ENCODE measurements around the gene OTX1. TPM values are rescaled to one million over a fixed set of nuclear protein-coding genes. Genes with fewer than 3 reads are reported as not detected.
A peak's percentile ranks its signal among the peaks of the same experiment; 100 is the strongest.

OTX1 gene
- total RNA-seq, 4 donors from 2014 or later: not detected

DNA sequence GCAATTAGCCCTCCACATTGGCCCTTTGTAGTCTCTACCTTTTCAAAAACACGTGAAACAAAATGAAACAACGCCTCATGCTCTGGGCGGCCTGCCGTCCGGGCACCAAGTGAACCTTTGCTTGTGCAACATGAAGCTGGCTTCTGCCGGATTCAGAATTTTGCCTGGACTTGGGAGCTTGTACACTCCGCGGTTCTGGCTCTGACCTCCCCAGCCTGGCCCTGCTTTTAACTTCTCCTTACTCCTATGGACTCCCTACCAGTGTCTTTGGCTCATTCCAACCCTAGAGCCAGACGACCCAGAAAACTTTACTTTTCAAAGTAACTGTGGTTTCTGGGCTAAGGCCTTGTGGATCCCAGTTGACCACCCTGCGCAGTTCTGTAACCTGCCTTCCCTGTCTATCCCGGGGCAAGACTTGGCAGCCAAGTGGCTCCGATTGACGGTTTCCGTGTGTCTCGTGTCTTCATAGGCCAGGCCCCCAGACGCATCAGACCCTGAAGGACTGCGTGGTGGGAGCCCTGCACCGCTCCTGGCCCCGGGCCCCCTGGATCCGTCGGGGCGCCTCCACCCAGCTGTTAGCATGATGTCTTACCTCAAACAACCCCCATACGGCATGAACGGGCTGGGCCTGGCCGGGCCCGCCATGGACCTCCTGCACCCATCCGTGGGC, 1.9 kb downstream of the OTX1 start:
- intact Hi-C loops (cut with DNase I; ENCODE audit: low total_unique reads): no loop called here
- TF ChIP-seq POLR2A (IDR thresholded peaks at IDR 0.05) (no peak), POLR2AphosphoS5 (IDR thresholded peaks at IDR 0.05) (no peak), EP300 (IDR thresholded peaks at IDR 0.05; ENCODE audit: low read depth) (no peak)
- TF ChIP-seq, protein P1, sequence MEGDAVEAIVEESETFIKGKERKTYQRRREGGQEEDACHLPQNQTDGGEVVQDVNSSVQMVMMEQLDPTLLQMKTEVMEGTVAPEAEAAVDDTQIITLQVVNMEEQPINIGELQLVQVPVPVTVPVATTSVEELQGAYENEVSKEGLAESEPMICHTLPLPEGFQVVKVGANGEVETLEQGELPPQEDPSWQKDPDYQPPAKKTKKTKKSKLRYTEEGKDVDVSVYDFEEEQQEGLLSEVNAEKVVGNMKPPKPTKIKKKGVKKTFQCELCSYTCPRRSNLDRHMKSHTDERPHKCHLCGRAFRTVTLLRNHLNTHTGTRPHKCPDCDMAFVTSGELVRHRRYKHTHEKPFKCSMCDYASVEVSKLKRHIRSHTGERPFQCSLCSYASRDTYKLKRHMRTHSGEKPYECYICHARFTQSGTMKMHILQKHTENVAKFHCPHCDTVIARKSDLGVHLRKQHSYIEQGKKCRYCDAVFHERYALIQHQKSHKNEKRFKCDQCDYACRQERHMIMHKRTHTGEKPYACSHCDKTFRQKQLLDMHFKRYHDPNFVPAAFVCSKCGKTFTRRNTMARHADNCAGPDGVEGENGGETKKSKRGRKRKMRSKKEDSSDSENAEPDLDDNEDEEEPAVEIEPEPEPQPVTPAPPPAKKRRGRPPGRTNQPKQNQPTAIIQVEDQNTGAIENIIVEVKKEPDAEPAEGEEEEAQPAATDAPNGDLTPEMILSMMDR (IDR thresholded peaks at IDR 0.05): no peak

DNA sequence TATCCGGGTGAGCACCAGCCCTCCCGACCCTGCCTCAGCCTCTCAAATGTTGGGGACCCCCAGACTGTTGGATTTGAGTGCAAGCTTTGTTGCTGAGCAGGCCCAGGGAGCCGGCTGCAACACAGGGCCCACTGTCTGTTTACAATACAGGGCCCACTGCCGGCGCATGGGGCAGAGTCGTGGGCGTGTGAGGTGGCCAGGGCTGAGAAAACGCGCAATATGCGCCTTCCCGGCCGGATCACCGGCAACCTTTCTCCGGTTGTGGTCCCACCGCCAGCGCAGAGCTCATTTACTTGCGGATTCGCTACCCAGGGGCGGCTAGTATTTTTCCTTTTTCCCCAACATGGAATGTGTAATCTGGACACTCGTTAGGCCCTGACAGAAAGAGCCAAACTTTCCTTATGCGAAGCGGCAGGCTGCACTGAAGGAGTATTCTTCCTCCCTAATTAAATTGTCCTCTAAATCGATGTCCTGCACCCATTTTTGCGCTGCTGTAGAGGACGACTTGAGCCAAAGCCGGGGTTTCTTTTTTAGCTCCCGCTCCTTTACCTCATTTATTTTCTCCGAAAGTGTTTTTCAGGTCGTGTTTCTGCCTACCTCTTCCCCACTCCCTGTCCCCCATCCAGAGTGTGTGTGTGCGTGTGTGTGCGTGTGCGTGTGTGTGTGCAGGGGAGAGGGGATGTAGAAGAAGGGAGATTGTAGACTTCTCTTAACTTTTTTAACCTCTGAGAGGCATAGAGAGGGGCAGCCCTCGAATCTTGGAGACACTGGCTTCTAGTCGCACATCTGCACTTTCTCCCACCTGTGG, 2.7 kb downstream of the OTX1 start:
- no peaks in the 10 kb centered on the region for H3K9me3 ChIP-seq
- in situ Hi-C loops (cut with MboI; ENCODE audit: low pct_ligation_motif_present in 1 of 4, low pct_unique_long_range_greater_than_20kb in 1 of 4, low sequenced_read_pairs in 3 of 4): no loop called here
- peaks cover 34 to 77% (median 68%) of the 10 kb centered on the region in 4 donors for H3K4me1 ChIP-seq
- H3K36me3 ChIP-seq: no peaks in the 10 kb centered on the region
- H3K27me3 ChIP-seq: peaks cover 100% of the 10 kb centered on the region
- 40 to 44% methylated on average over 7 to 31 of the region's 34 CpGs for WGBS, 2 donors (ENCODE audit: low coverage in 1 of 2)
- TF ChIP-seq, protein P1 (IDR thresholded peaks at IDR 0.05): no peak
- TF ChIP-seq POLR2AphosphoS5 (IDR thresholded peaks at IDR 0.05) (no peak), EP300 (IDR thresholded peaks at IDR 0.05; ENCODE audit: low read depth) (no peak), POLR2A (IDR thresholded peaks at IDR 0.05) (no peak)
- H3K27ac ChIP-seq: no peak overlapping the region
- H3K4me3 ChIP-seq: peak overlapping the region in 2 of 4 donors; percentile 17 to 45
- intact Hi-C loops (cut with DNase I; ENCODE audit: low total_unique reads): no loop called here
- no peak for DNase-seq

More for the DNA sequence above, 1.9 kb downstream of the OTX1 start:
- Histone ChIP-seq H3K27me3 (peaks cover 100% of the 10 kb centered on the region), H3K27ac (no peak overlapping the region), H3K9me3 (no peaks in the 10 kb centered on the region), H3K4me3 (no peak overlapping the region), H3K4me1 (peaks cover 34 to 78% (median 69%) of the 10 kb centered on the region in 4 donors), H3K36me3 (no peaks in the 10 kb centered on the region)
- in situ Hi-C loops (cut with MboI; ENCODE audit: low pct_ligation_motif_present in 1 of 4, low pct_unique_long_range_greater_than_20kb in 1 of 4, low sequenced_read_pairs in 3 of 4): no loop called here
- DNase-seq: no peak
- 72% methylated on average over 21 of the region's 27 CpGs; no CpG with 5 or more reads in 1 of the 2 donors for WGBS, 2 donors (ENCODE audit: low coverage in 1 of 2)

DNA sequence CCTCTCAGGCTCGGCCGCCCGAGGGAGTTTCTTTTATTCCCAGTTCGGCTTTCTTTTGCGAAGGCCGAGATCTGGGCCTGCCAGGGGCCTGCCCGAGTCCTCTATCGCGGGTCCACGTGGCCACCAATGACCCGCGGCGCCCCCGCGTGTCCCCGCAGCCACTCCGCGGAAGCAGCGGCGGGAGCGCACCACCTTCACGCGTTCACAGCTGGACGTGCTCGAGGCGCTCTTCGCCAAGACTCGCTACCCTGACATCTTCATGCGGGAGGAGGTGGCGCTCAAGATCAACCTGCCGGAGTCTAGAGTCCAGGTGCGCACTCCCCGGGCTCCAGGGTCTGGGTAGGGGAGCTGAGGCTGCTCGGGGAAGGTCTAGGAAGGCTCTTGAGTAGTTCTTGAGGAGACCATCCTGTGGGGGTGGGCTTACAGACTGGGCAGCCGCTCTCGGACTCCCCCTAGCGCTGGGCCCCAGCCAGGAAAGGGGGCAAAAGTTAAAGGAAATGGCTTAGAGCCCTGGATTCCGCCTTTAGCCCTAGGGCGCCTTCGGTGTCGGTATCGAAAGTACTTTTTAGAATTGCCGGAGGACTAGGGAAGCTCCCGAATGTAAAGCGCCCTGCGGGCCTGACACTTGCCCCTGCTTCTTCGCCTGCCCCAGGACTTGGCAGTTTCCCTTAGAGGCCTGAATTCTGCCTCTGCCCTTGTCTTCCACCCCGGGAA, 3.4 kb downstream of the OTX1 start:
- Histone ChIP-seq H3K36me3 (no peaks in the 10 kb centered on the region), H3K27ac (no peak overlapping the region), H3K27me3 (peaks cover 100% of the 10 kb centered on the region), H3K4me1 (peaks cover 40 to 77% (median 68%) of the 10 kb centered on the region in 4 donors), H3K4me3 (peak overlapping the region in 2 of 4 donors; percentile 17 to 45), H3K9me3 (no peaks in the 10 kb centered on the region)
- in situ Hi-C loops (cut with MboI; ENCODE audit: low pct_ligation_motif_present in 1 of 4, low pct_unique_long_range_greater_than_20kb in 1 of 4, low sequenced_read_pairs in 3 of 4) (no loop called here), intact Hi-C loops (cut with DNase I; ENCODE audit: low total_unique reads) (no loop called here)
- DNase-seq: peak; percentile 37
- 6% methylated on average over 47 of the region's 48 CpGs; no CpG with 5 or more reads in 1 of the 2 donors for WGBS, 2 donors (ENCODE audit: low coverage in 1 of 2)
- TF ChIP-seq, protein P1 (IDR thresholded peaks at IDR 0.05): peak in 3 of 5 experiments; percentile 5 to 22 (median 15)
- TF ChIP-seq EP300 (IDR thresholded peaks at IDR 0.05; ENCODE audit: low read depth) (no peak), POLR2A (IDR thresholded peaks at IDR 0.05) (no peak), POLR2AphosphoS5 (IDR thresholded peaks at IDR 0.05) (no peak)

DNA sequence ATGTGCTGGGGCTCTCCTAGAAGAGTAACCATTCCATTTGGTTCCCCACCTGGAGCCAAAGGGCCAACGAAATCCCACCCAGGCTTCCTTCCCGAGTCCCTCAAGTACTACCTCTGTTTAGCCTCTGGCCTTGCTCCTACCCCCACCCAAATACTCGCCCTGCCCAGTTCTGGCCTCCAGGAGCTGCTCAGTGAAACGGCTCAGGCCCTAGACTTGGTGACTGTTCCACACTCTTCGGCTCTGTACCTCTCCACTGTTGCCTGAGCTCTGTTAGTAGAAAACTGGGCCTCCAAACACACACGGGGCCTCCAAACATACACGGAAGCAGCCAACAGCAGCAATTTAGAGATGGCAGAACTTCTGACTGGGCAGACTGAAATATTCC, 4.2 kb downstream of the OTX1 start:
- Histone ChIP-seq H3K27me3 (peaks cover 100% of the 10 kb centered on the region), H3K27ac (no peak overlapping the region), H3K4me3 (peak overlapping the region in 1 of 4 donors; percentile 45), H3K9me3 (no peaks in the 10 kb centered on the region), H3K36me3 (no peaks in the 10 kb centered on the region), H3K4me1 (peaks cover 35 to 77% (median 69%) of the 10 kb centered on the region in 4 donors)
- DNase-seq: no peak
- 0 to 24% methylated on average over 1 to 7 of the region's 7 CpGs for WGBS, 2 donors (ENCODE audit: low coverage in 1 of 2)
- in situ Hi-C loops (cut with MboI; ENCODE audit: low pct_ligation_motif_present in 1 of 4, low pct_unique_long_range_greater_than_20kb in 1 of 4, low sequenced_read_pairs in 3 of 4) (no loop called here), intact Hi-C loops (cut with DNase I; ENCODE audit: low total_unique reads) (no loop called here)
- TF ChIP-seq, protein P1 (IDR thresholded peaks at IDR 0.05): no peak
- TF ChIP-seq EP300 (IDR thresholded peaks at IDR 0.05; ENCODE audit: low read depth): no peak
- TF ChIP-seq POLR2A (IDR thresholded peaks at IDR 0.05): no peak
- no peak for TF ChIP-seq POLR2AphosphoS5 (IDR thresholded peaks at IDR 0.05)
